Inflammatory macrophage (primary cell): ENCODE measurements around the gene CEP350.
"Not testable (repeated sequence)": the region's sequence is repeated elsewhere in the genome, so short reads cannot be mapped to it uniquely, and the experiment has no call there.

ENCODE experiments used
- DNase-seq, 2 donors: peaks; one replicate each; pipeline ENCODE4 v3.0.0-alpha.2; 2020 to 2022

Gene CEP350

GRCh38 chr1:180133688-180134087 lies 179.1 kb downstream of the CEP350 start:
- not testable (repeated sequence) for DNase-seq

GRCh38 chr1:180135535-180135934 lies 180.9 kb downstream of the CEP350 start:
- DNase-seq, result no peak

- no peak for DNase-seq
Observed at GRCh38 chr1:180136331-180136967, 181.8 kb downstream of the CEP350 start.

GRCh38 chr1:180136968-180137356 lies 182.4 kb downstream of the CEP350 start:
- DNase-seq, result no peak

- DNase-seq, result peak; percentile 59 to 82
Observed at GRCh38 chr1:180137776-180138175, 183.2 kb downstream of the CEP350 start.

- DNase-seq, result no peak
Observed at GRCh38 chr1:180141381-180141934, 186.8 kb downstream of the CEP350 start.

- no peak for DNase-seq
Observed at GRCh38 chr1:180143359-180143758, 188.7 kb downstream of the CEP350 start.

- no peak for DNase-seq
Observed at GRCh38 chr1:180144659-180145357, 190.2 kb downstream of the CEP350 start.

GRCh38 chr1:180145446-180145845 lies 190.8 kb downstream of the CEP350 start:
- DNase-seq, result no peak

- peak; percentile 43 to 56 for DNase-seq
Observed at GRCh38 chr1:180150982-180151381, 196.4 kb downstream of the CEP350 start.

GRCh38 chr1:180151508-180151907 lies 196.9 kb downstream of the CEP350 start:
- no peak for DNase-seq

- no peak for DNase-seq
Observed at GRCh38 chr1:180152588-180152987, 198.0 kb downstream of the CEP350 start.

GRCh38 chr1:180153032-180153431 lies 198.4 kb downstream of the CEP350 start:
- DNase-seq, result no peak

GRCh38 chr1:180154003-180154324 lies 199.4 kb downstream of the CEP350 start:
- DNase-seq, result no peak

- peak; percentile 86 to 91 for DNase-seq
Observed at GRCh38 chr1:180154325-180155181, 199.9 kb downstream of the CEP350 start, which contains the start of gene QSOX1. TSS of gene QSOX1 (plus strand) at chr1:180154869. CDS start at chr1:180154908, 39 bp downstream.

- DNase-seq, result peak; percentile 8 to 34
Observed at GRCh38 chr1:180155182-180155682, 200.6 kb downstream of the CEP350 start.

- peak; percentile 86 to 92 for DNase-seq
Observed at GRCh38 chr1:180156201-180156600, 201.6 kb downstream of the CEP350 start.

- DNase-seq, result peak in 1 of 2 donors; percentile 45
Observed at GRCh38 chr1:180156631-180157091, 202.1 kb downstream of the CEP350 start.

GRCh38 chr1:180157108-180157507 lies 202.5 kb downstream of the CEP350 start:
- no peak for DNase-seq

- DNase-seq, result no peak
Observed at GRCh38 chr1:180157576-180158057, 203.0 kb downstream of the CEP350 start.

- DNase-seq, result peak in 1 of 2 donors; percentile 45
Observed at GRCh38 chr1:180158149-180159147, 203.8 kb downstream of the CEP350 start.
